Endothelial cell of umbilical vein (primary cell): ENCODE data around the gene SLC6A9. TPM values are rescaled to one million over a fixed set of nuclear protein-coding genes. Genes with fewer than 3 reads are reported as not detected.

Experiments
- BruUV-seq: library from RNA; stranded (reverse); fragments of 400-500 nt; replicated peaks from 2 replicates; lab custom pipeline; 2021; lab: Mats Ljungman, UMichigan
- CTCF ChIA-PET: fragments of 300-600, 350-600 bp; sonication (Branson Sonifier 250); formaldehyde crosslinking; loops from one replicate; lab custom pipeline; 2021; ENCODE audit warnings: antibody characterized with exemption, inconsistent platforms; lab: Charles Lee
- POLR2A ChIA-PET: fragments of 300-600, 350-600 bp; sonication (Branson Sonifier 250); formaldehyde crosslinking; loops from one replicate; lab custom pipeline; 2021; ENCODE audit warnings: antibody characterized with exemption, inconsistent platforms; lab: Charles Lee
- DNase-seq: peaks from one replicate; pipeline ENCODE4 v3.0.0-alpha.2; 2011; ENCODE audit warnings: low read depth, low spot score
- FAIRE-seq: peaks from 2 replicates; lab custom pipeline; 2011; peaks lifted over from hg19 to GRCh38; lab: Jason Lieb, UNC
- H2AFZ ChIP-seq: 2 replicates; pipeline ENCODE4 v1.6.0; 2012; ENCODE audit warnings: low read depth, low read length, control low read depth, inconsistent platforms
- H3K27ac ChIP-seq: 2 replicates; pipeline ENCODE4 v1.5.1; 2011; ENCODE audit warnings: low read depth, mild to moderate bottlenecking, control low read depth, low read length, moderate library complexity; ENCODE audit not compliant: insufficient read depth
- H3K27me3 ChIP-seq, 2 experiments: 2 replicates each; pipeline versions ENCODE4 v1.6.0 to v1.6.1; 2011; ENCODE audit warnings: low read length in 2 of 2, mixed read lengths in 1 of 2; ENCODE audit not compliant: control insufficient read depth in 2 of 2, insufficient read depth in 2 of 2
- H3K36me3 ChIP-seq, 2 experiments: 2 replicates in 1 of 2; 3 replicates in 1 of 2; pipeline ENCODE4 v1.5.1; 2011; ENCODE audit warnings: low read length in 2 of 2, mild to moderate bottlenecking in 1 of 2, moderate library complexity in 1 of 2; ENCODE audit not compliant: control insufficient read depth in 2 of 2, insufficient read depth in 2 of 2; ENCODE audit errors: extremely low read depth in 1 of 2
- H3K4me1 ChIP-seq: 3 replicates; pipeline ENCODE4 v1.5.1; 2011; ENCODE audit warnings: mild to moderate bottlenecking, low read length; ENCODE audit not compliant: control insufficient read depth, insufficient read depth; ENCODE audit errors: extremely low read depth
- H3K4me2 ChIP-seq: 2 replicates; pipeline ENCODE4 v1.6.1; 2011; ENCODE audit warnings: low read length, control low read depth, mixed read lengths; ENCODE audit not compliant: insufficient read depth
- H3K4me3 ChIP-seq, 3 experiments: fragments of 200-600 bp in 1 of 3; sonication (generic), shearing (Covaris generic) in 1 of 3; replicated peaks in 1 of 3; 2 replicates each; pipeline ENCODE4 v1.5.1; 2011 to 2016; ENCODE audit warnings: control low read depth in 3 of 3, low read length in 3 of 3, mild to moderate bottlenecking in 2 of 3, inconsistent platforms in 1 of 3, low read depth in 1 of 3, moderate library complexity in 1 of 3; ENCODE audit not compliant: insufficient read depth in 1 of 3
- H3K79me2 ChIP-seq: 2 replicates; pipeline ENCODE4 v1.6.0; 2012; ENCODE audit warnings: low read length, inconsistent platforms; ENCODE audit not compliant: control insufficient read depth, insufficient read depth
- H3K9ac ChIP-seq: replicated peaks from 2 replicates; pipeline ENCODE3; 2011; ENCODE audit warnings: low read length, control low read depth; ENCODE audit not compliant: insufficient read depth; ENCODE audit errors: extremely low read depth
- H3K9me1 ChIP-seq: replicated peaks from 3 replicates; pipeline ENCODE4 v1.6.0; 2011; ENCODE audit warnings: mild to moderate bottlenecking, low read length; ENCODE audit not compliant: control insufficient read depth, insufficient read depth; ENCODE audit errors: extremely low read depth
- H3K9me3 ChIP-seq: replicated peaks from 2 replicates; pipeline ENCODE4 v1.5.1; 2012; ENCODE audit warnings: low read length, inconsistent platforms; ENCODE audit not compliant: control insufficient read depth, insufficient read depth
- H4K20me1 ChIP-seq: replicated peaks from 2 replicates; pipeline ENCODE3; 2011; ENCODE audit warnings: mild to moderate bottlenecking, low read length; ENCODE audit not compliant: control insufficient read depth, insufficient read depth; ENCODE audit errors: extremely low read depth
- EZH2 ChIP-seq: IDR thresholded peaks from 2 replicates; pipeline ENCODE4 v1.6.1; 2012; ENCODE audit warnings: borderline replicate concordance, low read depth, mild to moderate bottlenecking, moderate library complexity, low read length, inconsistent platforms; ENCODE audit not compliant: severe bottlenecking
- MAX ChIP-seq: IDR thresholded peaks from 2 replicates; pipeline ENCODE4 v1.6.1; 2011; ENCODE audit not compliant: insufficient read depth, insufficient read length
- POLR2A ChIP-seq: IDR thresholded peaks from 2 replicates; pipeline ENCODE4 v1.6.1; 2012; ENCODE audit warnings: low read depth, mild to moderate bottlenecking, control low read depth, low read length
- dilution Hi-C: fragments of 300-500 bp; cut with MboI; formaldehyde crosslinking; loops from one replicate; pipeline ENCODE4 v1.15.0; 2019; ENCODE audit warnings: low sequenced_read_pairs; ENCODE audit not compliant: extremely low pct_ligation_motif_present
- intact Hi-C: fragments of 100-400 bp; cut with micrococcal nuclease; formaldehyde crosslinking; loops from one replicate; pipeline ENCODE4 v1.10.0; 2022
- polyA plus RNA-seq, 4 experiments: library from polyadenylated mRNA; depleted of rRNA in 3 of 4; stranded (reverse) in 3 of 4; unstranded in 1 of 4; fragments of >200 nt; gene quantifications; 2 replicates each; pipeline versions ENCODE4 v1.2.1 to v1.2.3, GENCODE V29; 2011 to 2012; ENCODE audit warnings: missing spikeins in 1 of 4
- total RNA-seq: library from RNA; stranded (reverse); gene quantifications from 2 replicates; pipeline ENCODE4 v1.2.3, GENCODE V29; 2021

SLC6A9 gene
- total and polyA plus RNA-seq, 2 donors (not counting 3 experiments of a cell fraction or from before 2014, with no cell fraction given) = 0.80 to 1.5 TPM

- H2AFZ ChIP-seq = peak overlapping the region; percentile 99
- peaks cover 7% of the 10 kb centered on the region for H3K4me1 ChIP-seq
- POLR2A ChIA-PET = no interaction called here
- no peaks in the 10 kb centered on the region for H4K20me1 ChIP-seq
- H3K79me2 ChIP-seq = no peaks in the 10 kb centered on the region
- intact Hi-C loops = loop anchor here (1.0 to 5.0 kb wide), 3 partner anchors 38 to 267 kb away; partner anchors contain the start of gene CCDC24
- no peaks in the 10 kb centered on the region for H3K9me3 ChIP-seq
- FAIRE-seq = peak; percentile 96
- no TSS peak for BruUV-seq
- DNase-seq = peak; percentile 89
- no peaks in the 10 kb centered on the region for H3K9me1 ChIP-seq
- H3K4me2 ChIP-seq = peak overlapping the region; percentile 92
- peak overlapping the region; percentile 35 to 76 (median 67) for H3K4me3 ChIP-seq
- TF ChIP-seq MAX (peak; percentile 33), POLR2A (no peak)
- CTCF ChIA-PET = interaction anchor here (0.9 to 2.2 kb wide), 5 partner anchors 19 to 267 kb away, joined by 3 to 7 read pairs (median 5); no protein-coding TSS in a partner anchor
- H3K27me3 ChIP-seq = no peaks in the 10 kb centered on the region
- H3K36me3 ChIP-seq = no peaks in the 10 kb centered on the region
- H3K27ac ChIP-seq = peak overlapping the region; percentile 24
- dilution Hi-C loops = no loop called here
- H3K9ac ChIP-seq = peak overlapping the region; percentile 48
Observed at GRCh38 chr1:44029911-44030604, 1.2 kb downstream of the SLC6A9 start.

- H3K4me2 ChIP-seq = peak overlapping the region; percentile 92
- FAIRE-seq (no peak), DNase-seq (no peak)
- TF ChIP-seq EZH2 = no peak
- intact Hi-C loops (no loop called here), dilution Hi-C loops (no loop called here)
- peak overlapping the region; percentile 99 for H2AFZ ChIP-seq
- no peaks in the 10 kb centered on the region for H3K9me3 ChIP-seq
- POLR2A ChIA-PET = no interaction called here
- CTCF ChIA-PET = interaction anchor here (0.9 to 1.6 kb wide), 4 partner anchors 19 to 266 kb away, joined by 3 to 7 read pairs (median 4); no protein-coding TSS in a partner anchor
- H3K4me3 ChIP-seq = peak overlapping the region; percentile 35 to 76 (median 67)
- no peaks in the 10 kb centered on the region for H3K27me3 ChIP-seq
- peak overlapping the region; percentile 24 for H3K27ac ChIP-seq
- no TSS peak for BruUV-seq
- peak overlapping the region; percentile 35 for H3K9ac ChIP-seq
- H3K4me1 ChIP-seq = peaks cover 7% of the 10 kb centered on the region
- H3K36me3 ChIP-seq = no peaks in the 10 kb centered on the region
- no peaks in the 10 kb centered on the region for H3K9me1 ChIP-seq
- H4K20me1 ChIP-seq = no peaks in the 10 kb centered on the region
- H3K79me2 ChIP-seq = no peaks in the 10 kb centered on the region
Observed at GRCh38 chr1:44029260-44029910, 1.9 kb downstream of the SLC6A9 start.
